Gastrocnemius medialis (tissue), 4 donors: ENCODE data around the gene CORO2A. TPM values are rescaled to one million over a fixed set of nuclear protein-coding genes. Genes with fewer than 3 reads are reported as not detected.
A peak's percentile ranks its signal among the peaks of the same experiment; 100 is the strongest.
"Not testable (repeated sequence)": the region's sequence is repeated elsewhere in the genome, so short reads cannot be mapped to it uniquely, and the experiment has no call there.

Source experiments
- ATAC-seq, 2 donors: fragments of 150-250 bp; one replicate each; pipeline ENCODE4 v1.9.1; 2016
- DNase-seq, 2 donors: peaks; one replicate each; pipeline ENCODE4 v3.0.0-alpha.2; 2019
- H3K27ac ChIP-seq, 4 donors: fragments of 200-600 bp; sonication (generic); 1 replicate in 1 of 4; 2 replicates in 3 of 4; pipeline ENCODE4 v1.5.1; 2016 to 2018; ENCODE audit warnings: mild to moderate bottlenecking in 2 of 4, moderate library complexity in 1 of 4
- H3K27me3 ChIP-seq, 3 donors: fragments of 200-600 bp; sonication (generic) in 2 of 3; 1 replicate in 1 of 3; 2 replicates in 2 of 3; pipeline versions ENCODE4 v1.5.1 to v1.6.0; 2016 to 2019; ENCODE audit warnings: mild to moderate bottlenecking in 1 of 3, moderate library complexity in 1 of 3
- H3K36me3 ChIP-seq, 2 donors: fragments of 200-600 bp; sonication (generic) in 1 of 2; one replicate each; pipeline ENCODE4 v1.5.1; 2017 to 2018
- H3K4me1 ChIP-seq, 2 donors: fragments of 200-600 bp; sonication (generic) in 1 of 2; one replicate each; pipeline ENCODE4 v1.5.1; 2016 to 2017; ENCODE audit warnings: mild to moderate bottlenecking in 2 of 2
- H3K4me3 ChIP-seq, 4 donors: fragments of 200-600 bp; sonication (generic) in 3 of 4; 1 replicate in 1 of 4; 2 replicates in 3 of 4; pipeline ENCODE4 v1.5.1; 2016 to 2019; ENCODE audit warnings: mild to moderate bottlenecking in 2 of 4
- H3K9me3 ChIP-seq, 3 donors: fragments of 200-600 bp; sonication (generic) in 2 of 3; 1 replicate in 1 of 3; 2 replicates in 2 of 3; pipeline ENCODE4 v1.5.1; 2016 to 2019
- CTCF ChIP-seq, 5 experiments: fragments of 450-650 bp in 3 of 5; fragments of 200-600 bp in 2 of 5; sonication (generic) in 2 of 5; IDR thresholded peaks in 4 of 5; conservative IDR thresholded peaks in 1 of 5; 1 replicate in 4 of 5; 2 replicates in 1 of 5; pipeline ENCODE4 v1.5.1; 2016 to 2019; ENCODE audit warnings: antibody characterized with exemption in 5 of 5, mild to moderate bottlenecking in 3 of 5, moderate library complexity in 3 of 5
- POLR2A ChIP-seq, 2 donors: fragments of 450-650 bp; IDR thresholded peaks; one replicate each; pipeline ENCODE4 v1.6.1; 2017; ENCODE audit warnings: antibody characterized with exemption in 2 of 2, mild to moderate bottlenecking in 2 of 2, moderate library complexity in 2 of 2
- in situ Hi-C, 4 donors: fragments of 200-750 bp; cut with MboI; loops; one replicate each; pipeline versions ENCODE4 v1.15.0 to v1.8.0; 2017; ENCODE audit warnings: low sequenced_read_pairs in 4 of 4
- intact Hi-C: fragments of 100-400 bp; cut with DNase I; formaldehyde crosslinking; loops from one replicate; pipeline ENCODE4 v1.15.1; 2023; ENCODE audit warnings: low total_unique reads
- total RNA-seq, 4 donors: library from RNA; depleted of rRNA; stranded (reverse); fragments of >200 nt; gene quantifications; one replicate each; pipeline versions ENCODE4 v1.1.0 to v1.2.3, GENCODE V29; 2016

CORO2A gene
- total RNA-seq, 4 donors from 2014 or later, result 0.05 to 0.42 (median 0.19) TPM

- Histone ChIP-seq H3K9me3 (no peaks in the 10 kb centered on the region), H3K27me3 (peaks cover 0 to 3% (median 0%) of the 10 kb centered on the region in 3 donors), H3K4me1 (no peaks in the 10 kb centered on the region), H3K4me3 (no peak overlapping the region), H3K36me3 (no peaks in the 10 kb centered on the region), H3K27ac (no peak overlapping the region)
- TF ChIP-seq CTCF (IDR thresholded peaks at IDR 0.05 in 4 of 5, conservative IDR thresholded peaks at IDR 0.05 in 1 of 5), result no peak
- no peak for TF ChIP-seq POLR2A (IDR thresholded peaks at IDR 0.05)
- in situ Hi-C loops, result no loop called here
- ATAC-seq (no peak), DNase-seq (no peak)
- intact Hi-C loops, result no loop called here
Measured at GRCh38 chr9:98124637-98125426, 67.6 kb downstream of the CORO2A start.

GRCh38 chr9:98124091-98124490, 68.3 kb downstream of the CORO2A start:
- H3K27ac ChIP-seq, H3K4me3 ChIP-seq, H3K9me3 ChIP-seq, H3K4me1 ChIP-seq, H3K36me3 ChIP-seq, ATAC-seq, intact Hi-C loops, in situ Hi-C loops, DNase-seq, H3K27me3 ChIP-seq: not testable (repeated sequence)

- H3K27ac ChIP-seq, result no peak overlapping the region
- no peaks in the 10 kb centered on the region for H3K9me3 ChIP-seq
- peaks cover 0 to 5% of the 10 kb centered on the region in 2 donors for H3K4me1 ChIP-seq
- H3K36me3 ChIP-seq, result no peaks in the 10 kb centered on the region
- in situ Hi-C loops (no loop called here), intact Hi-C loops (no loop called here)
- DNase-seq (no peak), ATAC-seq (peak; percentile 24 to 45)
- H3K4me3 ChIP-seq, result no peak overlapping the region
- peaks cover 0 to 3% (median 0%) of the 10 kb centered on the region in 3 donors for H3K27me3 ChIP-seq
- TF ChIP-seq CTCF (IDR thresholded peaks at IDR 0.05 in 4 of 5, conservative IDR thresholded peaks at IDR 0.05 in 1 of 5), result no peak
- TF ChIP-seq POLR2A (IDR thresholded peaks at IDR 0.05), result no peak
Measured at GRCh38 chr9:98121058-98121457, 71.4 kb downstream of the CORO2A start.

DNA sequence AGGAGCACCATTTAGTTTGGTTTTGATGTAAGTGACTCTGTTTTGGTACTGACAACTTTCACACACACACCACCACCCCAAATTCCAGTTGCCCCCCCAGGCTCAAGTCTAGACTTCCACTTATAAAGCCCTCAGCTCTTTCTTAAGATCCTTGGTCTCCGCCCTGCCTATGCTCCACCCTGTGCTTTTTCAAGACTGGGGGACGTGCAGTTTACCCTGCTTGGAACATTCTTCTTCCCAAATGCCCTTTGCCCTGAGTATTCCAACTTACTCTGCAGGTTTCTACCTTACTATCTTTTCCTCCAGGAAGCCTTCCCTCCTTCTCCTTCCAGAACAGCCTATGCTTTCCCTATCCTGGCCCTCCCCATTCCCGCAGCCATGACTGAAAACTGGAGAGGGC, 72.0 kb downstream of the CORO2A start:
- no peak for ATAC-seq
- in situ Hi-C loops (no loop called here), intact Hi-C loops (no loop called here)
- H3K36me3 ChIP-seq, result no peaks in the 10 kb centered on the region
- DNase-seq, result no peak
- no peak for TF ChIP-seq CTCF (IDR thresholded peaks at IDR 0.05 in 4 of 5, conservative IDR thresholded peaks at IDR 0.05 in 1 of 5)
- TF ChIP-seq POLR2A (IDR thresholded peaks at IDR 0.05), result no peak
- peaks cover 0 to 5% of the 10 kb centered on the region in 2 donors for H3K4me1 ChIP-seq
- no peaks in the 10 kb centered on the region for H3K9me3 ChIP-seq
- peaks cover 0 to 3% (median 0%) of the 10 kb centered on the region in 3 donors for H3K27me3 ChIP-seq
- peak overlapping the region in 1 of 4 donors; percentile 17 for H3K27ac ChIP-seq
- no peak overlapping the region for H3K4me3 ChIP-seq

DNA sequence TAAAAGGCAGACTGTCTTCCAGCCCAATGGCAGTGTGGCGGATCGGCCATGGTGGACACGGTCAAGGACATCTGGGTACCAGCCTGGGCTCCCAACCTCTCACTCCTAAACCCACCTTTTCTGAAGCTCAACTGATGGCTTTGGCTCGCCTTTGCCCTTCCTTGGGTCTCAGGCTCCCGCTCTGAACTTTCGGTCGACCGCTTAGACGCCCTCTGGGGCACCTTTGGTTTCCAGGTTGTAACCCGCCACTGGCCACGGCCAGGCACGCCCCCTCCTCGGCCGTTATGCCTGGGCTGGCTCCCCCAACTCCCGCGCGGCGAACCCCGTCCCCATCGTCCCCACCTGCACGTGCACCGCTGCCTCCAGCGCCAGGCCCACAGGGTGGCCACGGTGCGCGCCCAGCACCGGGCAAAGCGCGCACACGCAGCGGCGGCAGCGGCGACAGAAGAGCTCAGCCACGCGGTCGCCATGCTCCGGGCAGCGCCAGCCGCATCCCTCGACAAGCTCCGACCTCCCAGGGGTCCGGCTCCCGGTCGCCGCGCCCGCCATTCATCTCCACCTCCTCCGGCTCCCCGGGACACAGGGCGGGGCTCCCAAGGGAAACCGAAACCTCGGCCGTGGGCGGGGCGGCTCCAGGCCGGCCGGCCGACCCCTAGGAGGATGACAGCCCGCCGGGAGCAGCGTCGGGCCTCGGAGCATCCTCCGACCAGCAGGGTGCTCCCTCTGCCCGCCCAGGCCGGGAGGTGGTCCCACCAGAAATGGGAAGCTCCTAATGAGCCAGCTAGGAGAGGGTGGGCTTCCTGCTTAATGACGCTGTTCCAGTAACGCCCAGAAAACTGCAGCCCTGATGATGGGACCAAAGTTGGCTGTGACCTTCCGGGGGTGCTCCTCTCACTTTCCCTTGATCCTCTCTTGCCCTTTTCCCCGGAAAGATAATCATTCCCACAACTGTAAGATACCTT, 73.5 kb downstream of the CORO2A start, which contains the start of gene TRIM14:
TRIM14 (minus strand) TSS at position 583 of the 962 bp plus-strand sequence; CDS start at position 549, 34 bp downstream.
- in situ Hi-C loops, result no loop called here

More for the DNA sequence above, 73.5 kb downstream of the CORO2A start, which contains the start of gene TRIM14:
- ATAC-seq, result peak in 1 of 2 donors; percentile 33
- DNase-seq, result no peak
- H3K27ac ChIP-seq, result peak within 1 kb of the TSS in 3 of 4 donors; percentile 15 to 18 (median 16)
- no peaks in the 10 kb centered on the region for H3K9me3 ChIP-seq
- H3K4me1 ChIP-seq, result peaks cover 0 to 5% of the 10 kb centered on the region in 2 donors
- peak within 1 kb of the TSS; percentile 60 to 89 (median 64) for H3K4me3 ChIP-seq
- no peak for TF ChIP-seq CTCF (IDR thresholded peaks at IDR 0.05 in 4 of 5, conservative IDR thresholded peaks at IDR 0.05 in 1 of 5)
- TF ChIP-seq POLR2A (IDR thresholded peaks at IDR 0.05), result no peak
- H3K36me3 ChIP-seq, result no peaks in the 10 kb centered on the region
- peaks cover 0 to 3% (median 0%) of the 10 kb centered on the region in 3 donors for H3K27me3 ChIP-seq
- intact Hi-C loops, result no loop called here
